ENCODE results near the gene EPHA7.

- TF ChIP-seq, protein P1, sequence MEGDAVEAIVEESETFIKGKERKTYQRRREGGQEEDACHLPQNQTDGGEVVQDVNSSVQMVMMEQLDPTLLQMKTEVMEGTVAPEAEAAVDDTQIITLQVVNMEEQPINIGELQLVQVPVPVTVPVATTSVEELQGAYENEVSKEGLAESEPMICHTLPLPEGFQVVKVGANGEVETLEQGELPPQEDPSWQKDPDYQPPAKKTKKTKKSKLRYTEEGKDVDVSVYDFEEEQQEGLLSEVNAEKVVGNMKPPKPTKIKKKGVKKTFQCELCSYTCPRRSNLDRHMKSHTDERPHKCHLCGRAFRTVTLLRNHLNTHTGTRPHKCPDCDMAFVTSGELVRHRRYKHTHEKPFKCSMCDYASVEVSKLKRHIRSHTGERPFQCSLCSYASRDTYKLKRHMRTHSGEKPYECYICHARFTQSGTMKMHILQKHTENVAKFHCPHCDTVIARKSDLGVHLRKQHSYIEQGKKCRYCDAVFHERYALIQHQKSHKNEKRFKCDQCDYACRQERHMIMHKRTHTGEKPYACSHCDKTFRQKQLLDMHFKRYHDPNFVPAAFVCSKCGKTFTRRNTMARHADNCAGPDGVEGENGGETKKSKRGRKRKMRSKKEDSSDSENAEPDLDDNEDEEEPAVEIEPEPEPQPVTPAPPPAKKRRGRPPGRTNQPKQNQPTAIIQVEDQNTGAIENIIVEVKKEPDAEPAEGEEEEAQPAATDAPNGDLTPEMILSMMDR (IDR thresholded peaks at IDR 0.05; ENCODE audit: low read depth, low read length, poor library complexity, severe bottlenecking), result no peak
- TF ChIP-seq EZH2phosphoT487 (IDR thresholded peaks at IDR 0.05; ENCODE audit: borderline replicate concordance, low read length), result no peak
These were observed 920 bp upstream of the EPHA7 start for GRCh38 chr6:93420163-93420795.

All from DOHH2 (cell line).